GM20000 (cell line): ENCODE results near the gene PHLPP1.

Source experiments
- DNase-seq: peaks from one replicate; pipeline ENCODE4 v3.0.0; 2012; ENCODE audit warnings: low spot score
- CTCF ChIP-seq: IDR thresholded peaks from 2 replicates; pipeline ENCODE4 v1.5.1; 2012; ENCODE audit warnings: mild to moderate bottlenecking, control low read depth; ENCODE audit errors: extremely low read depth, missing control alignments

PHLPP1 gene

DNA sequence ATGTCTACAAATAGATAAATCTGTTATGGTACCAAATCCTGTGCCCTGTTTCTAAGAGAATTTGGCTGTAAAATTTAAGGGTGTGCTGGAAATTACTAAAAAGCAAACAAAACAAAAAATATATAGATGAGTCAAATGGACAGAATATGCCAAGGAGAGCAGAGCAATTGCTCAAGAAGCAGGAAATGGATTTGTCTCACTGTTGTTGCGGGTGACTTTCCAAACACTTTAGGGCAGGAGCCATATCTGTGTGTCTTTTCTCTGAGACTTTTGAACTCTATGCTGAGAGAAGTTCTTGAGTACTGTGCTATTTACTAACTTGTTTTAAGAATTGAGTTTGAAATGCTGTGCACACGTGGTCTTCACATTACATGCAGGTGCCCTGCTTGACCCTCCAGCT lies 221.7 kb downstream of the PHLPP1 start:
- TF ChIP-seq CTCF, result no peak
- no peak for DNase-seq

GRCh38 chr18:62938006-62938405 lies 222.7 kb downstream of the PHLPP1 start:
- DNase-seq, result no peak

GRCh38 chr18:62938487-62938886 lies 223.1 kb downstream of the PHLPP1 start:
- peak; percentile 27 for DNase-seq
- TF ChIP-seq CTCF, result no peak

More at GRCh38 chr18:62938006-62938405, 222.7 kb downstream of the PHLPP1 start:
- no peak for TF ChIP-seq CTCF

DNA sequence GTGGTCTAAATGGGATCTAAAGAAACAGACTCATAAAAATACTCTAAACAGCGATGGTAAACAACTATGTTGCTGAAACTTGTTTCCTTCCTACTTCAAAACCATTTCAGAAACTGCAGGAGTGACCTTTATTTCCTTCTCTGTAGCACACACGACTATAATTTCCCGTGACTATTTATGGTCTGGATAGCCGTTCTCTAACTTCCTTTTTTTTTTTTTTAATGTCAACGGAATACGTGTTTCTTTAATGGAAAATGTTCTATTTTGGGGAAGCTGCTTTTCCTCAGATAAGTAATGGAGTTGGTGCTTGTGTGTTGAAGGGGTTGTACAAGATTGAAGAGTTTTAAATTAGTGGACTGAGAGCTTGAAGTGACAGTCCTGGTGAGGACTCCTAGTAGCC lies 224.1 kb downstream of the PHLPP1 start:
- DNase-seq, result no peak
- TF ChIP-seq CTCF, result no peak

DNA sequence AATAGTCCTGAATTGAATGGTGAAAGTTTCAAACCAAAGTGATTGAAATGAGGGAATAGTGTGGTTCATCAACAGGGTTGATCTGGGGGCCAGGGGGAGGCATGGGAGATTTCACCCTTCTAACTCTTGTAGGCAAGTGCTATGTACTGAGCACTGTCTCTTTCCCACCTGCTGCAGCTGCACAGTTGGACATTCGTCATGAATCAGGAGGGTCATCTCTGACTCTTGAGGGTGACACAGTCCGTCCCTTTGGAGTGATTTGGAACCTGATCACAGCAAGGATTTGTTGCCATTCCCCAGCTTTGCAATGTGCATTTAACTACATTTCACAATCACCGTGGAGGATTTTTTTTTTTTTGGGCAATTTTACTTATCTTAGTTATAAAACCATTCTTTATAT lies 224.6 kb downstream of the PHLPP1 start:
- no peak for DNase-seq
- no peak for TF ChIP-seq CTCF

GRCh38 chr18:62942578-62942977 lies 227.2 kb downstream of the PHLPP1 start:
- no peak for TF ChIP-seq CTCF
- no peak for DNase-seq

GRCh38 chr18:62944454-62944853 lies 229.1 kb downstream of the PHLPP1 start:
- no peak for TF ChIP-seq CTCF
- no peak for DNase-seq
